K562 (cell line): ENCODE measurements around the gene SVIL. TPM values are rescaled to one million over a fixed set of nuclear protein-coding genes. Genes with fewer than 3 reads are reported as not detected.

Experiments
- ATAC-seq: fragments of 200-7000 bp; cut with Tn5 transposase; 3 replicates; pipeline ENCODE4 v1.9.1; 2020; ENCODE audit warnings: moderate library complexity
- BruUV-seq: library from RNA; stranded (reverse); fragments of 400-500 nt; replicated peaks from 2 replicates; lab custom pipeline; 2021; lab: Mats Ljungman, UMichigan
- CTCF ChIA-PET: fragments of 300-600 bp; formaldehyde crosslinking; extraction: SDS; loops from one replicate; lab custom pipeline; 2021; ENCODE audit warnings: low intra/inter-chr PET ratio; lab: Yijun Ruan, JAX
- POLR2A ChIA-PET: fragments of 300-600, 350-650 bp; sonication (Branson Sonifier 250); formaldehyde crosslinking; extraction: SDS; loops from one replicate; lab custom pipeline; 2021; ENCODE audit warnings: antibody characterized with exemption, inconsistent platforms; lab: Yijun Ruan, JAX
- DNase-seq, 4 experiments: peaks; one replicate each; pipeline versions ENCODE4 v3.0.0 to v3.0.0-alpha.2; 2011 to 2018; ENCODE audit warnings: low spot score in 3 of 4, mixed read lengths in 3 of 4; ENCODE audit errors: extremely low read depth in 1 of 4
- FAIRE-seq: peaks from 2 replicates; lab custom pipeline; 2011; peaks lifted over from hg19 to GRCh38; lab: Jason Lieb, UNC
- H2AFZ ChIP-seq: 2 replicates; pipeline ENCODE4 v1.6.0; 2011; ENCODE audit warnings: low read depth, low read length, control low read depth, inconsistent platforms
- H3K27ac ChIP-seq: fragments of 200-600 bp; 3 replicates; pipeline ENCODE4 v1.8.0; 2011; ENCODE audit warnings: low read depth, mild to moderate bottlenecking, control low read depth, inconsistent platforms, low read length, moderate library complexity, mixed read lengths; ENCODE audit errors: extremely low read depth
- H3K27me3 ChIP-seq, 2 experiments: fragments of 300-600 bp in 1 of 2; 2 replicates in 1 of 2; 3 replicates in 1 of 2; pipeline versions ENCODE4 v1.6.0 to v1.8.0; 2011; ENCODE audit warnings: inconsistent platforms in 2 of 2, low read length in 2 of 2, mild to moderate bottlenecking in 1 of 2, mixed read lengths in 1 of 2, moderate library complexity in 1 of 2; ENCODE audit not compliant: control insufficient read depth in 2 of 2, insufficient read depth in 2 of 2
- H3K36me3 ChIP-seq: fragments of 300-600 bp; 3 replicates; pipeline ENCODE4 v1.8.0; 2011; ENCODE audit warnings: mild to moderate bottlenecking, low read length, inconsistent platforms; ENCODE audit not compliant: control insufficient read depth, insufficient read depth
- H3K4me1 ChIP-seq, 2 experiments: fragments of 200-600 bp in 1 of 2; replicated peaks in 1 of 2; 2 replicates in 1 of 2; 3 replicates in 1 of 2; pipeline versions ENCODE4 v1.5.1 to v1.8.0; 2011; ENCODE audit warnings: inconsistent platforms in 2 of 2, low read length in 2 of 2, mild to moderate bottlenecking in 1 of 2, mixed read lengths in 1 of 2, moderate library complexity in 1 of 2; ENCODE audit not compliant: control insufficient read depth in 2 of 2, insufficient read depth in 2 of 2
- H3K4me2 ChIP-seq: 2 replicates; pipeline ENCODE4 v1.6.1; 2011; ENCODE audit warnings: low read length, control low read depth, inconsistent platforms, mixed read lengths; ENCODE audit not compliant: insufficient read depth
- H3K4me3 ChIP-seq: fragments of 200-600 bp; sonication (generic), shearing (Covaris generic); 2 replicates; pipeline ENCODE4 v1.5.1; 2016; ENCODE audit warnings: control low read depth, inconsistent platforms
- H3K79me2 ChIP-seq: fragments of 200-600 bp; 3 replicates; pipeline ENCODE4 v1.8.0; 2011; ENCODE audit warnings: low read length, inconsistent platforms; ENCODE audit not compliant: control insufficient read depth, insufficient read depth
- H3K9ac ChIP-seq, 2 experiments: 2 replicates each; pipeline versions ENCODE4 v1.6.0 to v1.6.1; 2011; ENCODE audit warnings: low read depth in 2 of 2, low read length in 2 of 2, control low read depth in 1 of 2, inconsistent platforms in 1 of 2, mild to moderate bottlenecking in 1 of 2, mixed read lengths in 1 of 2; ENCODE audit not compliant: insufficient read depth in 1 of 2
- H3K9me1 ChIP-seq: one replicate; pipeline ENCODE4 v1.6.0; 2011; ENCODE audit warnings: inconsistent platforms, mild to moderate bottlenecking, low read length, moderate library complexity; ENCODE audit not compliant: control insufficient read depth, insufficient read depth
- H3K9me3 ChIP-seq: replicated peaks from 2 replicates; pipeline ENCODE4 v1.5.1; 2011; ENCODE audit warnings: low read depth, low read length, inconsistent platforms; ENCODE audit not compliant: control insufficient read depth, insufficient read depth
- H4K20me1 ChIP-seq: replicated peaks from 2 replicates; pipeline ENCODE4 v1.6.1; 2011; ENCODE audit warnings: low read length, inconsistent platforms, mixed read lengths; ENCODE audit not compliant: control insufficient read depth, insufficient read depth
- GTF2F1 ChIP-seq: IDR thresholded peaks from 2 replicates; pipeline ENCODE4 v1.6.1; 2011; ENCODE audit warnings: low read depth, low read length, improper control_type of control experiment
- MTA3 ChIP-seq: fragments of 450-650 bp; formaldehyde crosslinking; IDR thresholded peaks from 2 replicates; pipeline ENCODE4 v1.6.1; 2017; ENCODE audit warnings: mild to moderate bottlenecking, borderline replicate concordance
- PHB2 ChIP-seq: fragments of 450-650 bp; IDR thresholded peaks from 2 replicates; pipeline ENCODE4 v1.6.1; 2017; ENCODE audit warnings: low read depth
- RUNX1 ChIP-seq: sonication (generic); IDR thresholded peaks from 2 replicates; pipeline ENCODE4 v1.6.1; 2016; ENCODE audit warnings: antibody characterized with exemption, low read depth
- SUPT5H ChIP-seq: fragments of 450-650 bp; IDR thresholded peaks from 2 replicates; pipeline ENCODE4 v1.6.1; 2016
- ZNF583 ChIP-seq: fragments of 250-450 bp; sonication (Bioruptor Pico); IDR thresholded peaks from 2 replicates; pipeline ENCODE4 v1.4.0; 2020
- WGBS: fragments of 100-300 bp; shearing (Covaris generic); methylation state at CpG from one replicate; pipeline ENCODE4 v1.1.6; 2016; ENCODE audit warnings: low coverage, mixed read lengths; ENCODE audit not compliant: insufficient coverage; ENCODE audit errors: missing lambda C conversion rate; 5-methylcytosine and 5-hydroxymethylcytosine counted together
- in situ Hi-C: fragments of 300-500 bp; cut with MboI; formaldehyde crosslinking; loops from 4 replicates; pipeline ENCODE4 v1.15.0; 2018; ENCODE audit warnings: inconsistent platforms, mixed read lengths
- intact Hi-C: fragments of 100-400 bp; cut with micrococcal nuclease; formaldehyde crosslinking; loops from 2 replicates; pipeline ENCODE4 v1.14.2; 2022
- polyA plus RNA-seq, 8 experiments: library from polyadenylated mRNA; depleted of rRNA in 4 of 8; stranded (reverse) in 5 of 8; unstranded in 3 of 8; fragments of >200 nt; fragmentation: Nextera tagmentation in 2 of 8; fragmentation: Illumina TruSeq in 1 of 8; extraction: Ambion mirVana in 2 of 8; extraction: Trizol in 1 of 8; gene quantifications; 2 replicates each; pipeline versions ENCODE4 v1.2.1 to v1.2.3, GENCODE V29; 2011 to 2014; ENCODE audit warnings: inconsistent platforms in 1 of 8, missing spikeins in 1 of 8
- total RNA-seq, 7 experiments: library from RNA; depleted of rRNA in 6 of 7; stranded (reverse); fragments of >200 nt in 6 of 7; fragmentation: Illumina TruSeq in 2 of 7; extraction: Trizol in 2 of 7; gene quantifications; 2 replicates each; pipeline versions ENCODE4 v1.2.1 to v1.2.3, GENCODE V29; 2011 to 2021; ENCODE audit warnings: low replicate concordance in 1 of 7
- TF ChIP-seq, protein P1 (sequence below): sonication (generic); formaldehyde crosslinking; IDR thresholded peaks from 2 replicates; pipeline ENCODE4 v1.8.1; 2022; ENCODE audit warnings: missing genetic modification reagents

SVIL gene
- total and polyA plus RNA-seq, 9 of the 15 experiments (the other 6 are each of a cell fraction or from before 2014, with no cell fraction given) = under 0.01 to 0.18 (median 0.05) TPM; not detected in 3

DNA sequence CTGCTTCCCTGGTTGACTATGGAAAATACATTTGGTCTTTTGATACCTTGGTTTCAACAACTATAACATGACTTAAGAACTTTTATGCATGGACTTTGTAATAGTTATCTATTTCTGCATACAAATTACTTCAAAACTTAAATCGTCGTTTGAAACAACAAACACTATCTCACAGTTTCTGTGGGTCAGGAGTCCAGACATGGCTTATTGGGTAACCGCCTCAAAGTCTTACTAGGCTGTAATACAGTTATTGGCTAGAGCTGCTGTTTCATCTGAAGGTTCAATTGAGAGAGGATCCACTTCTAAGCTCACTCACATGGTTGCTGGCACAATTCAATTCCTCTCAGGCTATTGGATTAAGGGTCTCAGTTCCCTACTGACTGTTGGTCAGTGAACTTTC is 210.8 kb downstream of the SVIL start:
- no peak overlapping the region for H2AFZ ChIP-seq
- TF ChIP-seq, protein P1, sequence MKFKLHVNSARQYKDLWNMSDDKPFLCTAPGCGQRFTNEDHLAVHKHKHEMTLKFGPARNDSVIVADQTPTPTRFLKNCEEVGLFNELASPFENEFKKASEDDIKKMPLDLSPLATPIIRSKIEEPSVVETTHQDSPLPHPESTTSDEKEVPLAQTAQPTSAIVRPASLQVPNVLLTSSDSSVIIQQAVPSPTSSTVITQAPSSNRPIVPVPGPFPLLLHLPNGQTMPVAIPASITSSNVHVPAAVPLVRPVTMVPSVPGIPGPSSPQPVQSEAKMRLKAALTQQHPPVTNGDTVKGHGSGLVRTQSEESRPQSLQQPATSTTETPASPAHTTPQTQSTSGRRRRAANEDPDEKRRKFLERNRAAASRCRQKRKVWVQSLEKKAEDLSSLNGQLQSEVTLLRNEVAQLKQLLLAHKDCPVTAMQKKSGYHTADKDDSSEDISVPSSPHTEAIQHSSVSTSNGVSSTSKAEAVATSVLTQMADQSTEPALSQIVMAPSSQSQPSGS (CRISPR knock-in tag) = no peak
- TF ChIP-seq SUPT5H (no peak), RUNX1 (no peak), GTF2F1 (no peak), MTA3 (no peak), PHB2 (no peak), ZNF583 (CRISPR knock-in tag) (no peak)
- no TSS peak for BruUV-seq
- H3K4me2 ChIP-seq = no peak overlapping the region
- H3K9me3 ChIP-seq = no peaks in the 10 kb centered on the region
- H3K79me2 ChIP-seq = no peaks in the 10 kb centered on the region
- FAIRE-seq (no peak), DNase-seq (no peak), ATAC-seq (no peak)
- peaks cover 33% of the 10 kb centered on the region; the same call in 2 of the 3 replicates for H3K36me3 ChIP-seq
- no peaks in the 10 kb centered on the region for H3K9me1 ChIP-seq
- H4K20me1 ChIP-seq = no peaks in the 10 kb centered on the region
- ChIA-PET POLR2A (interaction anchor here (1.2 kb wide), 1 partner anchor 16 kb away, joined by 3 read pairs; no protein-coding TSS in a partner anchor), CTCF (no interaction called here)
- H3K9ac ChIP-seq = no peak overlapping the region
- intact Hi-C loops = no loop called here
- H3K4me1 ChIP-seq = no peaks in the 10 kb centered on the region
- no peak overlapping the region for H3K27ac ChIP-seq
- WGBS = 77% methylated on average over 3 of the region's 3 CpGs
- in situ Hi-C loops = no loop called here
- no peaks in the 10 kb centered on the region for H3K27me3 ChIP-seq
- H3K4me3 ChIP-seq = no peak overlapping the region
